Effector memory CD4-positive, alpha-beta T cell (primary cell): ENCODE measurements around the gene NDOR1.

Source experiments
- DNase-seq, 3 donors: peaks; one replicate each; pipeline ENCODE4 v3.0.0-alpha.2; 2020
- H3K27ac ChIP-seq: 2 replicates; pipeline ENCODE4 v1.7.0; 2013; ENCODE audit warnings: mild to moderate bottlenecking, low read length, moderate library complexity; ENCODE audit not compliant: insufficient read depth, poor library complexity, severe bottlenecking
- H3K27me3 ChIP-seq: replicated peaks from 2 replicates; pipeline ENCODE4 v1.7.0; 2013; ENCODE audit warnings: mild to moderate bottlenecking, low read length; ENCODE audit not compliant: insufficient read depth, control insufficient read depth, poor library complexity, severe bottlenecking
- H3K36me3 ChIP-seq: 2 replicates; pipeline ENCODE4 v1.7.0; 2013; ENCODE audit warnings: mild to moderate bottlenecking, low read length, moderate library complexity; ENCODE audit not compliant: control insufficient read depth, insufficient read depth
- H3K4me1 ChIP-seq: 2 replicates; pipeline ENCODE4 v1.7.0; 2013; ENCODE audit warnings: low read length, mild to moderate bottlenecking; ENCODE audit not compliant: control insufficient read depth, insufficient read depth, poor library complexity, severe bottlenecking
- H3K4me3 ChIP-seq: 2 replicates; pipeline ENCODE4 v1.7.0; 2013; ENCODE audit warnings: low read length, low read depth, mild to moderate bottlenecking; ENCODE audit not compliant: insufficient read depth, poor library complexity, severe bottlenecking
- H3K9me3 ChIP-seq: 2 replicates; pipeline ENCODE4 v1.7.0; 2013; ENCODE audit warnings: mild to moderate bottlenecking, low read length, moderate library complexity; ENCODE audit not compliant: control insufficient read depth

The NDOR1 gene

GRCh38 chr9:137183980-137184595, 21.4 kb upstream of the NDOR1 start:
- H3K36me3 ChIP-seq, result peaks cover 65% of the 10 kb centered on the region
- H3K9me3 ChIP-seq, result no peaks in the 10 kb centered on the region
- peaks cover 25% of the 10 kb centered on the region for H3K4me1 ChIP-seq
- H3K4me3 ChIP-seq, result no peak overlapping the region
- no peak for DNase-seq
- no peak overlapping the region for H3K27ac ChIP-seq
- no peaks in the 10 kb centered on the region for H3K27me3 ChIP-seq

- H3K4me3 ChIP-seq, result no peak overlapping the region
- H3K27me3 ChIP-seq, result no peaks in the 10 kb centered on the region
- H3K9me3 ChIP-seq, result no peaks in the 10 kb centered on the region
- peaks cover 34% of the 10 kb centered on the region for H3K4me1 ChIP-seq
- H3K36me3 ChIP-seq, result peaks cover 64% of the 10 kb centered on the region
- no peak overlapping the region for H3K27ac ChIP-seq
- DNase-seq, result no peak
Measured at GRCh38 chr9:137184881-137185660, 20.4 kb upstream of the NDOR1 start.

- no peak overlapping the region for H3K27ac ChIP-seq
- H3K27me3 ChIP-seq, result no peaks in the 10 kb centered on the region
- DNase-seq, result no peak
- no peak overlapping the region for H3K4me3 ChIP-seq
- H3K4me1 ChIP-seq, result peaks cover 37% of the 10 kb centered on the region
- no peaks in the 10 kb centered on the region for H3K9me3 ChIP-seq
- peaks cover 60% of the 10 kb centered on the region for H3K36me3 ChIP-seq
Measured at GRCh38 chr9:137185921-137186320, 19.6 kb upstream of the NDOR1 start.

GRCh38 chr9:137186385-137186784, 19.1 kb upstream of the NDOR1 start:
- no peaks in the 10 kb centered on the region for H3K27me3 ChIP-seq
- no peak overlapping the region for H3K27ac ChIP-seq
- H3K9me3 ChIP-seq, result no peaks in the 10 kb centered on the region
- no peak overlapping the region for H3K4me3 ChIP-seq
- no peak for DNase-seq
- peaks cover 55% of the 10 kb centered on the region for H3K36me3 ChIP-seq
- peaks cover 37% of the 10 kb centered on the region for H3K4me1 ChIP-seq

GRCh38 chr9:137187386-137187785, 18.1 kb upstream of the NDOR1 start:
- no peak for DNase-seq
- Histone ChIP-seq H3K27ac (no peak overlapping the region), H3K27me3 (no peaks in the 10 kb centered on the region), H3K4me1 (peaks cover 37% of the 10 kb centered on the region), H3K4me3 (peak overlapping the region; percentile 88), H3K9me3 (no peaks in the 10 kb centered on the region), H3K36me3 (peaks cover 49% of the 10 kb centered on the region)

GRCh38 chr9:137188086-137188489, 17.4 kb upstream of the NDOR1 start:
- DNase-seq, result peak in 1 of 3 donors; percentile 2
- H3K27ac ChIP-seq, result peak overlapping the region; percentile 96
- H3K9me3 ChIP-seq, result no peaks in the 10 kb centered on the region
- H3K4me3 ChIP-seq, result peak overlapping the region; percentile 88
- peaks cover 42% of the 10 kb centered on the region for H3K36me3 ChIP-seq
- H3K4me1 ChIP-seq, result peaks cover 37% of the 10 kb centered on the region
- H3K27me3 ChIP-seq, result no peaks in the 10 kb centered on the region

- DNase-seq, result peak; percentile 85 to 89 (median 88)
- Histone ChIP-seq H3K27me3 (no peaks in the 10 kb centered on the region), H3K36me3 (peaks cover 36% of the 10 kb centered on the region), H3K9me3 (no peaks in the 10 kb centered on the region), H3K27ac (peak within 1 kb of the TSS; percentile 96), H3K4me3 (peak within 1 kb of the TSS; percentile 88), H3K4me1 (peaks cover 37% of the 10 kb centered on the region)
Measured at GRCh38 chr9:137188490-137189296, 16.8 kb upstream of the NDOR1 start, which contains the start of the genes ANAPC2 and SSNA1. Gene ANAPC2, minus strand, starts transcription at chr9:137188560. Its CDS starts 28 bp downstream, at chr9:137188532. Gene SSNA1, plus strand, starts transcription at chr9:137188676. Its CDS starts 51 bp downstream, at chr9:137188727.

GRCh38 chr9:137189297-137190295, 15.9 kb upstream of the NDOR1 start:
- no peak for DNase-seq
- peaks cover 37% of the 10 kb centered on the region for H3K4me1 ChIP-seq

GRCh38 chr9:137190315-137190856, 15.1 kb upstream of the NDOR1 start:
- DNase-seq, result no peak
- Histone ChIP-seq H3K27ac (peak overlapping the region; percentile 96), H3K36me3 (peaks cover 20% of the 10 kb centered on the region), H3K27me3 (no peaks in the 10 kb centered on the region), H3K4me3 (no peak overlapping the region), H3K4me1 (peaks cover 37% of the 10 kb centered on the region), H3K9me3 (no peaks in the 10 kb centered on the region)

More at GRCh38 chr9:137189297-137190295, 15.9 kb upstream of the NDOR1 start:
- H3K27ac ChIP-seq, result peak overlapping the region; percentile 96
- no peaks in the 10 kb centered on the region for H3K27me3 ChIP-seq
- H3K4me3 ChIP-seq, result peak overlapping the region; percentile 88
- no peaks in the 10 kb centered on the region for H3K9me3 ChIP-seq
- peaks cover 27% of the 10 kb centered on the region for H3K36me3 ChIP-seq
